WTC11 (cell line): ENCODE measurements around the gene CHRM4. TPM values are rescaled to one million over a fixed set of nuclear protein-coding genes. Genes with fewer than 3 reads are reported as not detected.

Source experiments
- ATAC-seq: fragments of 200-7000 bp; cut with Tn5 transposase; 2 replicates; pipeline ENCODE4 v1.10.0; 2021; ENCODE audit warnings: mild to moderate bottlenecking, moderate library complexity
- CTCF ChIA-PET: fragments of 300-600 bp; sonication (Branson Sonifier 250); formaldehyde crosslinking; loops from one replicate; lab custom pipeline; 2021; ENCODE audit warnings: antibody characterized with exemption; lab: Charles Lee
- POLR2A ChIA-PET: fragments of 350-600 bp; sonication (Branson Sonifier 250); formaldehyde crosslinking; loops from one replicate; lab custom pipeline; 2021; ENCODE audit warnings: antibody characterized with exemption; lab: Charles Lee
- DNase-seq: peaks from one replicate; pipeline ENCODE4 v3.0.0; 2021; ENCODE audit warnings: low spot score
- H3K27ac Mint-ChIP-seq: 2 replicates; pipeline ENCODE4 v1.8.0; 2021; ENCODE audit warnings: mixed read lengths
- H3K27me3 Mint-ChIP-seq: 2 replicates; pipeline ENCODE4 v1.8.0; 2021; ENCODE audit warnings: low read depth, mild to moderate bottlenecking, moderate library complexity, mixed read lengths
- H3K36me3 Mint-ChIP-seq: 2 replicates; pipeline ENCODE4 v1.8.0; 2021; ENCODE audit warnings: mixed read lengths
- H3K4me1 Mint-ChIP-seq: 2 replicates; pipeline ENCODE4 v1.8.0; 2022; ENCODE audit warnings: mixed read lengths
- H3K4me3 Mint-ChIP-seq: 2 replicates; pipeline ENCODE4 v1.8.0; 2021; ENCODE audit warnings: mild to moderate bottlenecking, moderate library complexity, mixed read lengths
- H3K9me3 Mint-ChIP-seq: 2 replicates; pipeline ENCODE4 v1.8.0; 2021; ENCODE audit warnings: mixed read lengths
- ATF3 ChIP-seq: sonication (generic); formaldehyde crosslinking; conservative IDR thresholded peaks from 2 replicates; pipeline ENCODE4 v1.8.1; 2022; ENCODE audit warnings: mild to moderate bottlenecking, missing genetic modification reagents
- ATF6 ChIP-seq: sonication (generic); formaldehyde crosslinking; IDR thresholded peaks from 2 replicates; pipeline ENCODE4 v1.8.1; 2023; ENCODE audit warnings: mild to moderate bottlenecking, missing genetic modification reagents
- CREB1 ChIP-seq: sonication (generic); formaldehyde crosslinking; IDR thresholded peaks from 2 replicates; pipeline ENCODE4 v1.8.0; 2023; ENCODE audit warnings: mild to moderate bottlenecking, missing genetic modification reagents
- CREM ChIP-seq: sonication (generic); formaldehyde crosslinking; IDR thresholded peaks from 2 replicates; pipeline ENCODE4 v1.8.1; 2022; ENCODE audit warnings: mild to moderate bottlenecking, missing genetic modification reagents, moderate library complexity
- FOXK1 ChIP-seq: sonication (generic); formaldehyde crosslinking; IDR thresholded peaks from 2 replicates; pipeline ENCODE4 v1.8.0; 2022; ENCODE audit warnings: mild to moderate bottlenecking, moderate library complexity, missing genetic modification reagents
- GTF2I ChIP-seq: fragments of 250-450 bp; sonication (Bioruptor Pico); conservative IDR thresholded peaks from 2 replicates; pipeline ENCODE4 v1.4.0; 2021; ENCODE audit warnings: mild to moderate bottlenecking
- IRF1 ChIP-seq: sonication (generic); formaldehyde crosslinking; IDR thresholded peaks from 2 replicates; pipeline ENCODE4 v1.8.0; 2023; ENCODE audit warnings: missing genetic modification reagents
- JAZF1 ChIP-seq: fragments of 250-450 bp; sonication (Bioruptor Pico); IDR thresholded peaks from 2 replicates; pipeline ENCODE4 v1.9.0; 2021; ENCODE audit warnings: moderate library complexity, mild to moderate bottlenecking, inconsistent platforms
- RELA ChIP-seq: sonication (generic); formaldehyde crosslinking; IDR thresholded peaks from 2 replicates; pipeline ENCODE4 v1.8.1; 2022; ENCODE audit warnings: missing genetic modification reagents, mild to moderate bottlenecking, borderline replicate concordance
- RORB ChIP-seq: fragments of 250-450 bp; sonication (Bioruptor Pico); IDR thresholded peaks from 2 replicates; pipeline ENCODE4 v1.9.0; 2021; ENCODE audit warnings: mild to moderate bottlenecking
- SMAD4 ChIP-seq: sonication (generic); formaldehyde crosslinking; IDR thresholded peaks from 2 replicates; pipeline ENCODE4 v1.8.0; 2022; ENCODE audit warnings: mild to moderate bottlenecking, missing genetic modification reagents
- SP1 ChIP-seq: sonication (generic); formaldehyde crosslinking; conservative IDR thresholded peaks from 2 replicates; pipeline ENCODE4 v1.8.1; 2022; ENCODE audit warnings: missing genetic modification reagents
- TCF7 ChIP-seq: sonication (generic); formaldehyde crosslinking; IDR thresholded peaks from 2 replicates; pipeline ENCODE4 v1.8.0; 2022; ENCODE audit warnings: mild to moderate bottlenecking, low read depth, missing genetic modification reagents, moderate library complexity
- ZBTB21 ChIP-seq: sonication (generic); formaldehyde crosslinking; IDR thresholded peaks from 2 replicates; pipeline ENCODE4 v1.8.1; 2023; ENCODE audit warnings: mild to moderate bottlenecking, missing genetic modification reagents, borderline replicate concordance
- ZNF138 ChIP-seq: sonication (generic); formaldehyde crosslinking; conservative IDR thresholded peaks from 2 replicates; pipeline ENCODE4 v1.8.1; 2022; ENCODE audit warnings: mild to moderate bottlenecking, moderate library complexity, missing genetic modification reagents
- ZNF281 ChIP-seq: sonication (generic); formaldehyde crosslinking; IDR thresholded peaks from 2 replicates; pipeline ENCODE4 v1.8.0; 2023; ENCODE audit warnings: mild to moderate bottlenecking, missing genetic modification reagents
- ZNF425 ChIP-seq: fragments of 250-450 bp; sonication (Bioruptor Pico); conservative IDR thresholded peaks from 2 replicates; pipeline ENCODE4 v1.9.0; 2021; ENCODE audit warnings: mild to moderate bottlenecking
- ZNF532 ChIP-seq: fragments of 250-450 bp; sonication (Bioruptor Pico); IDR thresholded peaks from 2 replicates; pipeline ENCODE4 v1.9.0; 2021; ENCODE audit warnings: mild to moderate bottlenecking, borderline replicate concordance
- ZSCAN18 ChIP-seq: fragments of 250-450 bp; sonication (Bioruptor Pico); IDR thresholded peaks from 2 replicates; pipeline ENCODE4 v2.1.2; 2022; ENCODE audit warnings: mild to moderate bottlenecking, moderate library complexity
- total RNA-seq: library from RNA; stranded (reverse); gene quantifications from 3 replicates; pipeline ENCODE4 v1.2.3, GENCODE V29; 2021

CHRM4 gene
- total RNA-seq, 1 experiment from 2014 or later, result 0.85 TPM

GRCh38 chr11:46393759-46394158, 2.2 kb upstream of the CHRM4 start:
- POLR2A ChIA-PET, result no interaction called here
- TF ChIP-seq ZSCAN18 (CRISPR knock-in tag), result no peak
- TF ChIP-seq CREB1 (CRISPR knock-in tag), result no peak
- no peak for TF ChIP-seq ZNF138 (CRISPR knock-in tag)
- no peak for TF ChIP-seq ZNF425 (CRISPR knock-in tag)
- no peak for TF ChIP-seq RELA (CRISPR knock-in tag)
- no peak for TF ChIP-seq JAZF1 (CRISPR knock-in tag)
- TF ChIP-seq SP1 (CRISPR knock-in tag), result no peak
- no peak for TF ChIP-seq ATF3 (CRISPR knock-in tag)
- TF ChIP-seq ZNF532, result no peak
- TF ChIP-seq GTF2I (CRISPR knock-in tag), result no peak
- peaks cover 15% of the 10 kb centered on the region for H3K4me1 Mint-ChIP-seq
- no peak overlapping the region for H3K27ac Mint-ChIP-seq
- H3K27me3 Mint-ChIP-seq, result peaks cover 37% of the 10 kb centered on the region
- DNase-seq (no peak), ATAC-seq (no peak)
- H3K4me3 Mint-ChIP-seq, result 0 out of 2 replicates have a peak overlapping the region, but pooled peaks have one; percentile 84
- no peaks in the 10 kb centered on the region; the same call in 1 of the 2 replicates for H3K36me3 Mint-ChIP-seq
- CTCF ChIA-PET, result interaction anchor here (0.5 to 6.6 kb wide), 3 partner anchors 11 to 223 kb away, joined by 4 to 96 read pairs (median 5); no protein-coding TSS in a partner anchor
- no peaks in the 10 kb centered on the region for H3K9me3 Mint-ChIP-seq

GRCh38 chr11:46393231-46393616, 1.6 kb upstream of the CHRM4 start:
- no peaks in the 10 kb centered on the region for H3K9me3 Mint-ChIP-seq
- H3K27ac Mint-ChIP-seq, result no peak overlapping the region
- ATAC-seq, result no peak
- no peaks in the 10 kb centered on the region; the same call in 1 of the 2 replicates for H3K36me3 Mint-ChIP-seq
- peaks cover 21% of the 10 kb centered on the region for H3K4me1 Mint-ChIP-seq
- peaks cover 43% of the 10 kb centered on the region for H3K27me3 Mint-ChIP-seq
- ChIA-PET CTCF (interaction anchor here (0.5 to 6.6 kb wide), 24 partner anchors 10 to 520 kb away, joined by 3 to 96 read pairs (median 9); partner anchors contain the start of genes ATG13, CREB3L1, DGKZ and MDK), POLR2A (interaction anchor here (1.0 to 1.2 kb wide), 3 partner anchors 10 to 80 kb away, joined by 3 to 5 read pairs (median 4); no protein-coding TSS in a partner anchor)
- no peak for DNase-seq
- peak overlapping the region; percentile 84 for H3K4me3 Mint-ChIP-seq
- no peak for TF ChIP-seq ATF6
- no peak for TF ChIP-seq IRF1
- TF ChIP-seq RORB (CRISPR knock-in tag), result no peak
- TF ChIP-seq CREM (CRISPR knock-in tag), result no peak
- no peak for TF ChIP-seq FOXK1
- no peak for TF ChIP-seq TCF7 (CRISPR knock-in tag)
- no peak for TF ChIP-seq ZBTB21 (CRISPR knock-in tag)
- no peak for TF ChIP-seq ZNF281 (CRISPR knock-in tag)
- TF ChIP-seq CREB1 (CRISPR knock-in tag), result no peak
- TF ChIP-seq SMAD4, result no peak
- no peak for TF ChIP-seq ATF3 (CRISPR knock-in tag)
- no peak for TF ChIP-seq GTF2I (CRISPR knock-in tag)
- TF ChIP-seq ZNF138 (CRISPR knock-in tag), result no peak
